HFFc6 (cell line): Measurements from ENCODE around the gene GRID1. TPM values are rescaled to one million over a fixed set of nuclear protein-coding genes. Genes with fewer than 3 reads are reported as not detected.

Experiments
- DNase-seq: peaks from one replicate; pipeline ENCODE4 v3.0.0-alpha.2; 2018
- H3K27ac Mint-ChIP-seq: 2 replicates; pipeline ENCODE4 v1.8.0; 2020; ENCODE audit warnings: mild to moderate bottlenecking, mixed read lengths
- H3K27me3 Mint-ChIP-seq: 2 replicates; pipeline ENCODE4 v1.8.0; 2021; ENCODE audit warnings: mild to moderate bottlenecking, moderate library complexity, mixed read lengths; ENCODE audit not compliant: insufficient read depth
- H3K36me3 Mint-ChIP-seq: 2 replicates; pipeline ENCODE4 v1.8.0; 2021; ENCODE audit warnings: low read depth, mixed read lengths
- H3K4me1 Mint-ChIP-seq: 2 replicates; pipeline ENCODE4 v1.8.0; 2020; ENCODE audit warnings: low read depth, mixed read lengths
- H3K4me3 Mint-ChIP-seq: 2 replicates; pipeline ENCODE4 v1.8.0; 2020; ENCODE audit warnings: mild to moderate bottlenecking, moderate library complexity, mixed read lengths
- H3K9me3 Mint-ChIP-seq: 2 replicates; pipeline ENCODE4 v1.8.0; 2020; ENCODE audit warnings: mild to moderate bottlenecking, mixed read lengths
- CTCF ChIP-seq: fragments of 200-600 bp; sonication (generic); IDR thresholded peaks from 2 replicates; pipeline ENCODE4 v1.5.0; 2021; ENCODE audit warnings: antibody characterized with exemption, mild to moderate bottlenecking
- total RNA-seq, 6 experiments: library from RNA; stranded (reverse); fragmentation: NEBNext Ultra II Directional; extraction: Animal tissue kit (Norgen Biotek cat#: 25700); gene quantifications; 2 replicates in 1 of 6; 3 replicates in 5 of 6; pipeline ENCODE4 v1.2.3, GENCODE V29; 2021

GRID1 gene
- total RNA-seq, 6 experiments from 2014 or later: not detected

- DNase-seq: no peak
- no peak overlapping the region for H3K4me3 Mint-ChIP-seq
- H3K4me1 Mint-ChIP-seq: no peaks in the 10 kb centered on the region
- H3K9me3 Mint-ChIP-seq: peaks cover 73% of the 10 kb centered on the region
- no peak overlapping the region for H3K27ac Mint-ChIP-seq
- peaks cover 11% of the 10 kb centered on the region for H3K36me3 Mint-ChIP-seq
- H3K27me3 Mint-ChIP-seq: no peaks in the 10 kb centered on the region
- no peak for TF ChIP-seq CTCF
Observed at GRCh38 chr10:86019141-86019540, 347.5 kb downstream of the GRID1 start.

GRCh38 chr10:86018735-86019058 lies 347.9 kb downstream of the GRID1 start:
- Mint-ChIP-seq H3K27ac (no peak overlapping the region), H3K4me3 (no peak overlapping the region), H3K27me3 (no peaks in the 10 kb centered on the region), H3K4me1 (no peaks in the 10 kb centered on the region), H3K36me3 (peaks cover 9% of the 10 kb centered on the region), H3K9me3 (peaks cover 68% of the 10 kb centered on the region)
- TF ChIP-seq CTCF: no peak
- DNase-seq: no peak

- no peak for DNase-seq
- no peak for TF ChIP-seq CTCF
- Mint-ChIP-seq H3K4me3 (no peak overlapping the region), H3K9me3 (peaks cover 62% of the 10 kb centered on the region), H3K27me3 (no peaks in the 10 kb centered on the region), H3K4me1 (no peaks in the 10 kb centered on the region), H3K36me3 (peaks cover 3% of the 10 kb centered on the region), H3K27ac (no peak overlapping the region)
Observed at GRCh38 chr10:86017841-86018734, 348.5 kb downstream of the GRID1 start.

- H3K27me3 Mint-ChIP-seq: no peaks in the 10 kb centered on the region
- H3K4me1 Mint-ChIP-seq: no peaks in the 10 kb centered on the region
- no peak overlapping the region for H3K27ac Mint-ChIP-seq
- no peak overlapping the region for H3K4me3 Mint-ChIP-seq
- peaks cover 56% of the 10 kb centered on the region for H3K9me3 Mint-ChIP-seq
- DNase-seq: no peak
- TF ChIP-seq CTCF: no peak
- H3K36me3 Mint-ChIP-seq: no peaks in the 10 kb centered on the region; the same call in 1 of the 2 replicates
Observed at GRCh38 chr10:86013568-86013967, 353.0 kb downstream of the GRID1 start.

GRCh38 chr10:86007171-86007570 lies 359.4 kb downstream of the GRID1 start:
- TF ChIP-seq CTCF: no peak
- Mint-ChIP-seq H3K4me3 (no peak overlapping the region), H3K27me3 (no peaks in the 10 kb centered on the region), H3K36me3 (no peaks in the 10 kb centered on the region; the same call in 1 of the 2 replicates), H3K27ac (no peak overlapping the region), H3K9me3 (peaks cover 49% of the 10 kb centered on the region), H3K4me1 (no peaks in the 10 kb centered on the region)
- DNase-seq: no peak
